ENCODE measurements around the gene MAPKAP1.

Gene MAPKAP1

DNA sequence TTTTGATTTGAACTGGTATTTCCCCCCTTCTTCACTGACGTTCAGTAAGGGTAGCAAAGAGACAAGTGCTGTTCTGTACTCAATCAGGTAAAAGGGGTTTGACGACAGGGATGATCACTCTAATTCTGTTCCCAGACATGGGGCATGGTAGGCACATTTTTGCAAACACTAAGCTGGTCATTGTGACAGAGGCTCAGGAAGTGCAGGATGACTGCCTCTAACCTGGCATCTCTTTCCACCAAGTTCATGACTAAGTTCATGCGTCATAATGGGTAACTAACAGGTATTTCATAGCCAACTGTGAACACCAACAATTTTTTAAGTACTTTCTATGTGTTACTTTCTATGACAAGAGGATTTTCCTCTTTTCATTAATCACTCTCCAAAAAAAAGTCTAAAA, 166.5 kb downstream of the MAPKAP1 start:
- Histone ChIP-seq H3K79me2 (ENCODE audit: control insufficient read depth, insufficient read depth, low read length, unreplicated experiment) (peaks cover 9% of the 10 kb centered on the region), H3K4me3 (ENCODE audit: low read depth, low read length) (no peak overlapping the region), H3K27ac (ENCODE audit: low read depth, low read length) (no peak overlapping the region), H3K27me3 (ENCODE audit: insufficient read depth, low read length) (no peaks in the 10 kb centered on the region), H2AFZ (ENCODE audit: low read length, unreplicated experiment) (no peak overlapping the region), H3K36me3 (ENCODE audit: insufficient read depth, low read length) (peaks cover 7% of the 10 kb centered on the region; the same call in 1 of the 2 replicates), H3K4me1 (ENCODE audit: control insufficient read depth, insufficient read depth, low read length, unreplicated experiment) (peaks cover 57% of the 10 kb centered on the region)

DNA sequence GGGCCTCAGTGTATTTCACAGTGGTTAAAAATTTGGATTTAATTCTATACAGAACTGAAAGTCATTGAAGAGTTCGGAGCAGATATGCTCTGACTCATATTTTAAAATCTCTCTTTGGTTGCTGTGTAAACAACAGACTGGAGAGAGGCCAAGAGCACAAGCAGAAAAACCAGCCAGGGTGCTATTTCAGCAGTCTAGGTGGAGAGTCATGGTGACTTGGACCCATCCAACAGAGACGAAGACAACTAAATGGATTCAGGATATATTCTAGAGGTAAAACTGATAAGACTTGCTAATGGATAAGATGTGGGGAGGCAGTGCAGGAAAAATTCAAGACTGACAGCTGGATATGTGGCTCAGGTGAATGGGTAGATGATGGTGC, 168.9 kb downstream of the MAPKAP1 start:
- Histone ChIP-seq H3K4me1 (ENCODE audit: control insufficient read depth, insufficient read depth, low read length, unreplicated experiment) (peaks cover 45% of the 10 kb centered on the region), H3K27me3 (ENCODE audit: insufficient read depth, low read length) (no peaks in the 10 kb centered on the region), H2AFZ (ENCODE audit: low read length, unreplicated experiment) (no peak overlapping the region), H3K79me2 (ENCODE audit: control insufficient read depth, insufficient read depth, low read length, unreplicated experiment) (peaks cover 4% of the 10 kb centered on the region), H3K4me3 (ENCODE audit: low read depth, low read length) (no peak overlapping the region), H3K36me3 (ENCODE audit: insufficient read depth, low read length) (peaks cover 7% of the 10 kb centered on the region; the same call in 1 of the 2 replicates), H3K27ac (ENCODE audit: low read depth, low read length) (peak overlapping the region; percentile 35)

DNA sequence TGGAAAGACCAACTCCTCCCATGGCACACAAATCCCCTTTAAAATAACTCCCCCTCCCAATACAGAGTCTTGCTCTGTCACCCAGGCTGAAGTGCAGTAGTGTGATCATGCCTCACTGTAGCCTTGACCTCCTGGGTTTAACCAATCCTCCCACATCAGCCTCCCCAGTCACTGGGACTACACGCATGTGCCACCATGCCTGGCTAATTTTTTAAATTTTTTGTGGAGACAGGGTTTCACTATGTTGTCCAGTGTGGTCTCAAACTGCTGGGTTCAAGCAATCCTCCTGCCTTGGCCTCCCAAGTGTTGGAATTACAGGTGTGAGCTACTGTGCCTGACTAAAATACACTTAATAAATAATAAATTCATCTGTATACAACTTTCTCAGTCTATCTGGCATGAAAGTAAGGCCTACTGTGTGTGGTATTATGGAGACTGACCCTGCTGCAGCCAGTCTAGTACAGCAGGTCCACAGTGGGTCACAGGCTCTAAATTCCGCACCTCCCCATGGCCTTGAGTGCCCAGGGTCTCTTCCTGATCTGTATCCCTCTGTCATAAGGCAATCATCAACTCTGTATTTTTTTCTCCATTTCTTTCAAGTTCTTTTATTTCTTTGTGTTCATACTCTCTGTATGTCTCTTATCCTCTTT, 169.4 kb downstream of the MAPKAP1 start:
- H3K27me3 ChIP-seq (ENCODE audit: insufficient read depth, low read length) = no peaks in the 10 kb centered on the region
- H3K79me2 ChIP-seq (ENCODE audit: control insufficient read depth, insufficient read depth, low read length, unreplicated experiment) = peaks cover 4% of the 10 kb centered on the region
- H2AFZ ChIP-seq (ENCODE audit: low read length, unreplicated experiment) = no peak overlapping the region
- peaks cover 40% of the 10 kb centered on the region for H3K4me1 ChIP-seq (ENCODE audit: control insufficient read depth, insufficient read depth, low read length, unreplicated experiment)
- H3K4me3 ChIP-seq (ENCODE audit: low read depth, low read length) = no peak overlapping the region
- H3K36me3 ChIP-seq (ENCODE audit: insufficient read depth, low read length) = peaks cover 7% of the 10 kb centered on the region; the same call in 1 of the 2 replicates
- H3K27ac ChIP-seq (ENCODE audit: low read depth, low read length) = peak overlapping the region; percentile 35

DNA sequence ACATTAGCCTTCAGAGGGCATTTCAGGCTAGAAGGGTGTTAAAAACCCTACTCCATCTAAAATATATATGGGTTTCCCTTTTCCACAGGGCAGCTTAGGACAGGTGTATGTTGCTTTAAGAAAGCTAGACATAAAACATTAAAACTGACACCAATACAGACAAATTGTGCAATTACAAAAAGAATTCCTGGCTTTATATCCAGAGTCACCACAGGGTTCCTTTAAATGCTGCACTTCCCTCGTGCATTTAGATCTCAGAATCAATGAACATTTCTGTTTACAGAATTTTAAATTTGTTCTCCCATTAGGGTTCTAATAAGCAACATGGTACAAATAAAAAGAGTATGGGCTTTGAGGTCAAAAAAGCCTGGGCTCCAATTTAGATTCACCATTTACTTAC, 170.2 kb downstream of the MAPKAP1 start:
- H3K4me3 ChIP-seq (ENCODE audit: low read depth, low read length) = no peak overlapping the region
- no peak overlapping the region for H2AFZ ChIP-seq (ENCODE audit: low read length, unreplicated experiment)
- H3K79me2 ChIP-seq (ENCODE audit: control insufficient read depth, insufficient read depth, low read length, unreplicated experiment) = peaks cover 4% of the 10 kb centered on the region
- peaks cover 32% of the 10 kb centered on the region for H3K4me1 ChIP-seq (ENCODE audit: control insufficient read depth, insufficient read depth, low read length, unreplicated experiment)
- H3K27ac ChIP-seq (ENCODE audit: low read depth, low read length) = no peak overlapping the region
- H3K36me3 ChIP-seq (ENCODE audit: insufficient read depth, low read length) = peaks cover 5% of the 10 kb centered on the region; the same call in 1 of the 2 replicates
- H3K27me3 ChIP-seq (ENCODE audit: insufficient read depth, low read length) = no peaks in the 10 kb centered on the region

DNA sequence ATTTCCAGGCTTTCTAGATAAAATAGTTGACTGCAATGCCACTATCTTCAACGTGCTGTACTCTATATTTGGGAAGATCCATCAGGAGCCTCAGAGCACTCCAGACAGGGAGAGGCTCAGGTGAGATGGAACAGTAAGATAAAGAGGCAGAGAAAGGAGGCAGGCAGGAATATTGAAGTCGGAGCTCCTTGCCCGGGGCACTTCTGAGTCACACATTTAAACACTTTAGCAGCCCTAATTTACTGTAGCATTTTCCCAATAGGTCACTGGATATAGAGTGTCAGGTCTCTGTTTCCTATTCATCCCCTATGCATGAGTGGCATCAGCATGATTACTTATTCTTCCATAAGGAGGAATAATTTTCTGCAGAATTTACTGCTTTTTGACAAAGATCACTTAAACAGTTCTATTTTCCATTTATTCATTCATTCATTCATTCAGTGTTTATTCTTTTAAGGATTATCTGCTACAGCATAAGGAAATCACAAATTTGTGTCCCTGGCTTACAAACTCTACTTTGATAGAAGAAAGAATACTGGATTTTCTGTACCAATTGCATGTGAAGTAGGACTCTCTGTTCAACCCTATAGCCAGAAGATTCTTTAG, 170.7 kb downstream of the MAPKAP1 start:
- no peaks in the 10 kb centered on the region for H3K27me3 ChIP-seq (ENCODE audit: insufficient read depth, low read length)
- H3K27ac ChIP-seq (ENCODE audit: low read depth, low read length) = no peak overlapping the region
- no peak overlapping the region for H2AFZ ChIP-seq (ENCODE audit: low read length, unreplicated experiment)
- H3K4me3 ChIP-seq (ENCODE audit: low read depth, low read length) = no peak overlapping the region
- H3K36me3 ChIP-seq (ENCODE audit: insufficient read depth, low read length) = 0 out of 2 replicates have a peak, but pooled peaks cover 2% of the 10 kb centered on the region
- peaks cover 31% of the 10 kb centered on the region for H3K4me1 ChIP-seq (ENCODE audit: control insufficient read depth, insufficient read depth, low read length, unreplicated experiment)
- H3K79me2 ChIP-seq (ENCODE audit: control insufficient read depth, insufficient read depth, low read length, unreplicated experiment) = no peaks in the 10 kb centered on the region

DNA sequence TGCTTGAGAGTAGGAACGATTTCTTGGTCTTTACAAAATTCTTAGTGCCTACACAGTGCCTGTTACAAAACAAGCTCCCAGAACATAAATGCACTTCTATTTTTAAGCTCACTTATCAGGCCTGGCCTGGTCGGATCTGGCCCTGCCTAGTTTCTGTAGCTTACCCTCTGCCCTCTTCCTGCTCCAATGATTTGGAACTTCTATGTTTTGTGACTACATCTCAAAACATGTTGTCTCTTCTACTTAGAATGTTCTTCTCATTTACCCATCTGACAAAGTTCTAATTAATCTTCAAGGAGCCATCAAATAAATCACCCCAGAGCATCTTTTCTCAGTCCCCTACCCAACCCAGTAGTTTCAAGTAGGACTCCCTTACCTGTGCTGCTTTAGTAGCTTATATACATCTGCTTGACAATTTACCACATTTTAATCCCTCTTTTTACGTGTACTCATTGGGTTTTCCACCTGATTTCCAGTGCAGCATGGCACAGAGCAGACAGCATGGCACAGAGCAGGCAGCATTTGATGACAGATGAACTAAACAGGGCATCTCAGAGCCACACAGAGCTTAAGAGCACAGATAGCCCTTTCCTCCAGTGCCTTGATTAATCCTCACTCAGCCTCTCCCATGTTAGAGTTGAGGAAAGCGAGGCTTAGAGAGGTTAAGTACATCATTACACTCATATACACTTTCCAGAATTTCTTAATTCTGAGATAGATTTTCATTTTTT, 171.9 kb downstream of the MAPKAP1 start:
- Histone ChIP-seq H3K4me3 (ENCODE audit: low read depth, low read length) (no peak overlapping the region), H2AFZ (ENCODE audit: low read length, unreplicated experiment) (no peak overlapping the region), H3K27me3 (ENCODE audit: insufficient read depth, low read length) (no peaks in the 10 kb centered on the region), H3K36me3 (ENCODE audit: insufficient read depth, low read length) (0 out of 2 replicates have a peak, but pooled peaks cover 2% of the 10 kb centered on the region), H3K4me1 (ENCODE audit: control insufficient read depth, insufficient read depth, low read length, unreplicated experiment) (peaks cover 25% of the 10 kb centered on the region), H3K79me2 (ENCODE audit: control insufficient read depth, insufficient read depth, low read length, unreplicated experiment) (no peaks in the 10 kb centered on the region), H3K27ac (ENCODE audit: low read depth, low read length) (no peak overlapping the region)

DNA sequence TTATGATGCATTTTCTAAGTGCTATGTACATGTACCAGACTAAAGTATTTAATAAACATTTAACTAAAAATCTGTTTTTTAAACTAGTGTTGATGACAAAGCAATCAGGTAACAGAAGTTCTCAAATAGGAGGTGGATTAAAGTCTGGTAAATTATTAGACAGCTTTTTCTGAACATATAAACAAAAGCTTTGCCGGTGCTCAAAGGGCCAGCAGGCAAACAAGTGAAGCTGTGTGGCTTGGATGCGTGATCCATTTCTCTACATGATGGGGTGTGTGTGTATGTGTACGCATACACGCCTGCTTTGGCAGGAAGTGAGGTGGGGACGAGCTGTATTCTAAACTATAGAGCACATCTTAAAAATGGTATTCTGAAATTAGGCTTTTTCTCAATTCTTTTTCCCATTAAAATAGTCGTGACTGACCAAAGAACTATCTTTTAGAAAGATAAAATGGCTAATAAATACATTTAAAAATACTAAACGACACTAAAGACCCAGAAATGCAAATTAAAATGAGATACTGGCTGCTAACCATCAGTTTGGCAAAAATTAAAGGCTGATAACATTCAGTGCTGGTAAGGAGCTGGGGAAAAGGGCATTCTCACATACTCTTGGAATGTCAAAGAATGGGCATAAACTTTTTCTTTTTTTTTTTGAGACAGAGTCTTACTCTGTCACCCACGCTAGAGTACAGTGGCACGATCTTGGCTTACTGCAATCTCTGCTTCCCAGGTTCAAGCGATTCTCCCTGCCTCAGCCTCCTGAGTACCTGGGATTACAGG, 174.0 kb downstream of the MAPKAP1 start:
- H3K4me3 ChIP-seq (ENCODE audit: low read depth, low read length) = no peak overlapping the region
- no peaks in the 10 kb centered on the region for H3K27me3 ChIP-seq (ENCODE audit: insufficient read depth, low read length)
- no peaks in the 10 kb centered on the region for H3K36me3 ChIP-seq (ENCODE audit: insufficient read depth, low read length)
- no peak overlapping the region for H2AFZ ChIP-seq (ENCODE audit: low read length, unreplicated experiment)
- peaks cover 19% of the 10 kb centered on the region for H3K4me1 ChIP-seq (ENCODE audit: control insufficient read depth, insufficient read depth, low read length, unreplicated experiment)
- H3K79me2 ChIP-seq (ENCODE audit: control insufficient read depth, insufficient read depth, low read length, unreplicated experiment) = no peaks in the 10 kb centered on the region
- H3K27ac ChIP-seq (ENCODE audit: low read depth, low read length) = no peak overlapping the region

DNA sequence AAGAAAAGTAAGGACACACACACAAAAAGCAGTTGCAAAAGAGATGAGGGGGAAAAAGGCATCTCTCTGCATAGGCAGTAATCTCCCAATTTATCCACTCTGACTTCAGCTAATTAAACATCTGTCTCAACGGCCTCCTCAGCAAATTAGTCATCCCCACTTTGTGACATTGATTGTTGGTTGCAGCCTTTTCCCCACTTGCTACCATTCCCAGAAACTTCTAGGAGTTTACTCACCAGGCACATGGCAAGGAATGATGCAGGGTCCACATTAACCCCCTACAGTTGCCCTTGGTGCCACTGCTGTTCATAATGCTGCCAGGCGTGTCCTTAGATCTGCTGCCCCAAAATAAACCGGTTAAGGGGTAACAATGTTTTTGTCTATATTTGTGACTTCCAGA, 174.6 kb downstream of the MAPKAP1 start:
- Histone ChIP-seq H3K27me3 (ENCODE audit: insufficient read depth, low read length) (no peaks in the 10 kb centered on the region), H3K79me2 (ENCODE audit: control insufficient read depth, insufficient read depth, low read length, unreplicated experiment) (no peaks in the 10 kb centered on the region), H3K27ac (ENCODE audit: low read depth, low read length) (no peak overlapping the region), H3K36me3 (ENCODE audit: insufficient read depth, low read length) (no peaks in the 10 kb centered on the region), H3K4me3 (ENCODE audit: low read depth, low read length) (no peak overlapping the region), H2AFZ (ENCODE audit: low read length, unreplicated experiment) (no peak overlapping the region), H3K4me1 (ENCODE audit: control insufficient read depth, insufficient read depth, low read length, unreplicated experiment) (peaks cover 14% of the 10 kb centered on the region)

DNA sequence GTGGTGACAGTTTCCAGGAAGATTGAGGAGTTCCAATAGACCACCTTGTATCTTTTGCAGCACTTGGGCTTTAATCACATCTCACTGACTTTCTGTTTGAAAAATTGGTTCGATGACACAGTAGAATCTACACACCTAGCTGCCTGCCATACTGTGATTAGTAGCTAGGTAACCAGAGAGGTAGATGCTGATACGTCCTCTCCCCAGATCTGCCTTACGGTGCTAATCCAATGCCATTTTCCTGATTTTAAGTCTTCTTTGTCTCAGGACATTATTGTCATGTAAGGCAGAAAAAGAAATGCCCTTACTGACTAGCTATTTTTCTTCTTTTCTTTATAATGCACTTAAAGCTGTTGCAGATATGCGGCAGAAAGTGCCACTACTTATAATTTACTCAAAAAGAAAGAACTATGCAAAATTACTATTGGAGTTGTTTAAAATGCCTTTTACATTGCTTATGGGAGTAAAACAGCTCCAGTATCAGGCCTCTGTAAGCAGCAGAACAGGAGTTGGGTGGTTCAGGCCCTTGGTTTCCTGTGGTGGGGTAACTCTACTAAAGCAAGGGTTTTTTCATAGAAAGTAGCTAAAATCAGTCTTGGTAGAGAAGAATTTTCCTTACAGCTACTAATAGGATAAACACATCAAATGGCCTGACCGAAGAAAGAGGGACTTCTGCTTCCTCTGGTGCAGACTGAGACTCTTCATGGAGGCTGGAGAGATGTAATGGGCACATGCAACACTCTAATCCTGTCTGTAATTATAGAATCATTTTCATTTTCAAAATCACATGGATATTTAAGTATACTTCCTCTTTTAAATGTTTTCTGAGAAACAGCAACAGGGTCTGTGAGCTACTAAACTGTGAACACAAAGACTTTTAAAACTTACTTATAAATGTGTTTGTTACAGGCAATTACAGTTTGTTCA, 177.2 kb downstream of the MAPKAP1 start:
- H3K4me3 ChIP-seq (ENCODE audit: low read depth, low read length) = no peak overlapping the region
- peaks cover 13% of the 10 kb centered on the region for H3K4me1 ChIP-seq (ENCODE audit: control insufficient read depth, insufficient read depth, low read length, unreplicated experiment)
- no peaks in the 10 kb centered on the region for H3K36me3 ChIP-seq (ENCODE audit: insufficient read depth, low read length)
- no peak overlapping the region for H3K27ac ChIP-seq (ENCODE audit: low read depth, low read length)
- no peaks in the 10 kb centered on the region for H3K79me2 ChIP-seq (ENCODE audit: control insufficient read depth, insufficient read depth, low read length, unreplicated experiment)
- no peak overlapping the region for H2AFZ ChIP-seq (ENCODE audit: low read length, unreplicated experiment)
- no peaks in the 10 kb centered on the region for H3K27me3 ChIP-seq (ENCODE audit: insufficient read depth, low read length)

DNA sequence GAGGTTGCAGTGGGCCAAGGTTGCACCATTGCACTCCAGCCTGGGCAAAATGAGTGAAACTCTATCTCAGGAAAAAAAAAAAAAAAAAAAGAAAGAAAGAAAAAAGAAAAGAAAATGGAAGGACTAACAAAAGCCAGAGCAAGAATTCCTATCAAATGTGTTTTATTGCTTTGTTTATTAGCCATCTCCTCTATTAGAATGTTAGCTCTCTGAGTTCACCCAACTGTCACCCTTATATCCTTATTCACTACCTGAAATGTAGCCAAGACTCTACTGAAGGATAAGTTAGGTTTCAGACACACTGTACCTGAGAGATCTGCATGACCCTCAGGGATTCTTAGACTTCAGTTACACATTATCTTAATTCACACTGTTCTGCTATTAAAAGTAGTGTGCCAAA, 177.9 kb downstream of the MAPKAP1 start:
- Histone ChIP-seq H2AFZ (ENCODE audit: low read length, unreplicated experiment) (no peak overlapping the region), H3K4me1 (ENCODE audit: control insufficient read depth, insufficient read depth, low read length, unreplicated experiment) (peaks cover 19% of the 10 kb centered on the region), H3K27me3 (ENCODE audit: insufficient read depth, low read length) (no peaks in the 10 kb centered on the region), H3K79me2 (ENCODE audit: control insufficient read depth, insufficient read depth, low read length, unreplicated experiment) (no peaks in the 10 kb centered on the region), H3K27ac (ENCODE audit: low read depth, low read length) (no peak overlapping the region), H3K4me3 (ENCODE audit: low read depth, low read length) (no peak overlapping the region), H3K36me3 (ENCODE audit: insufficient read depth, low read length) (no peaks in the 10 kb centered on the region)

Measured in ACC112 (cell line).